Measurements from ENCODE around the gene S100A14. TPM values are rescaled to one million over a fixed set of nuclear protein-coding genes. Genes with fewer than 3 reads are reported as not detected.
A peak's percentile ranks its signal among the peaks of the same experiment; 100 is the strongest.

Gene S100A14
- polyA plus RNA-seq, 1 donor from 2014 or later, result not detected

DNA sequence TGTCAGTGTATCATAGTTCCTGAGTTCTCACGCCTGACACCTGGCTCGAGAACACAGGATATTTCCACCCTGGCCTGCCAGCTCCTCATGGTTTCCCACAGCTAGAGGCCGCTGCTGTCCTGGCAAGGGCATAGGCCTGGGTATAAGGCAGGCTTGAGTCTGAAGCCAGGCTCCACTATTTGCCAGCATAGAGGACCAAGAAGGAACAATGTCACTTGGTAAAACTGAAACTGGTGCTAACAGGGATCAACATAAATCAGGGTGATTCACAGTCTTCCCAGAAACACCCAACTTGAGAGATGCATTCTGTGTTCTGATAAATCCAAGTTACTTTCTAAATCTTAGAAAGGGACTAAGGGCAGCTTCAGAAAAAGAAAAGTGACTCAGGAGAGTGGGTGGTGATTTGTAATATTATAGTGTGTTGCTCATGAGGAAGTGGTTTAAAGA, 43.5 kb downstream of the S100A14 start:
- Histone ChIP-seq H3K9me2 (ENCODE audit: insufficient read depth, low read length) (no peaks in the 10 kb centered on the region), H3F3A (ENCODE audit: insufficient read depth, low read length, poor library complexity, severe bottlenecking) (no peaks in the 10 kb centered on the region), H4K20me1 (ENCODE audit: insufficient read depth) (no peaks in the 10 kb centered on the region), H3K27ac (ENCODE audit: low read length) (peak overlapping the region; percentile 53), H3K9me3 (ENCODE audit: low read length) (no peaks in the 10 kb centered on the region), H3K36me3 (ENCODE audit: insufficient read depth, low read length) (no peaks in the 10 kb centered on the region), H2AFZ (ENCODE audit: low read depth, low read length) (no peak overlapping the region), H3K79me2 (replicated peaks; ENCODE audit: insufficient read depth, low read length) (no peaks in the 10 kb centered on the region), H3K4me2 (ENCODE audit: low read length) (no peak overlapping the region), H3K9ac (ENCODE audit: low read length) (no peak overlapping the region), H3K27me3 (ENCODE audit: insufficient read depth, low read depth, low read length) (no peaks in the 10 kb centered on the region), H3K4me3 (ENCODE audit: low read length) (no peak overlapping the region)
- TF ChIP-seq RAD21 (conservative IDR thresholded peaks at IDR 0.05), result no peak
- TF ChIP-seq, protein P1, sequence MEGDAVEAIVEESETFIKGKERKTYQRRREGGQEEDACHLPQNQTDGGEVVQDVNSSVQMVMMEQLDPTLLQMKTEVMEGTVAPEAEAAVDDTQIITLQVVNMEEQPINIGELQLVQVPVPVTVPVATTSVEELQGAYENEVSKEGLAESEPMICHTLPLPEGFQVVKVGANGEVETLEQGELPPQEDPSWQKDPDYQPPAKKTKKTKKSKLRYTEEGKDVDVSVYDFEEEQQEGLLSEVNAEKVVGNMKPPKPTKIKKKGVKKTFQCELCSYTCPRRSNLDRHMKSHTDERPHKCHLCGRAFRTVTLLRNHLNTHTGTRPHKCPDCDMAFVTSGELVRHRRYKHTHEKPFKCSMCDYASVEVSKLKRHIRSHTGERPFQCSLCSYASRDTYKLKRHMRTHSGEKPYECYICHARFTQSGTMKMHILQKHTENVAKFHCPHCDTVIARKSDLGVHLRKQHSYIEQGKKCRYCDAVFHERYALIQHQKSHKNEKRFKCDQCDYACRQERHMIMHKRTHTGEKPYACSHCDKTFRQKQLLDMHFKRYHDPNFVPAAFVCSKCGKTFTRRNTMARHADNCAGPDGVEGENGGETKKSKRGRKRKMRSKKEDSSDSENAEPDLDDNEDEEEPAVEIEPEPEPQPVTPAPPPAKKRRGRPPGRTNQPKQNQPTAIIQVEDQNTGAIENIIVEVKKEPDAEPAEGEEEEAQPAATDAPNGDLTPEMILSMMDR (IDR thresholded peaks at IDR 0.05; ENCODE audit: poor library complexity, severe bottlenecking), result peak; percentile 27

DNA sequence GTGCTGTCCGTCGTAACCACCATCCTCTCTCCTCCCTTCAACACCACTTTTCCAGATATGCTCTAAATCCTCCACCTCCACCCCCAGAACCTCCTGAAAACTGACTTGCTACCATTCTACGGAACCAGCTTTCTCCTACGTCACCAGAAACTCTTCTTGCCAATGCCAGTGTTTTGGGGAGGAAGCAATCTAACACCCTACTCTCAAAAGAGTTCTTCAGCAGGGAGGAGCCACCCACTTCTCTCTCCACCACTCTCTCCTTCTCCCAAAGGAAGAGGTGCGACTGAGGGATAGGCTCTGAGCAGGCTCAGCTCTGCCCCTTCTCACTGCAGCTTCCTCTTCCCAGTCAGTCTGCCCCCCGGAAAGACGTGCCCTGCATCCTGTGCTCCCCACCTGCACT, 44.4 kb downstream of the S100A14 start:
- H3K9me2 ChIP-seq (ENCODE audit: insufficient read depth, low read length), result no peaks in the 10 kb centered on the region
- no peaks in the 10 kb centered on the region for H3K9me3 ChIP-seq (ENCODE audit: low read length)
- no peaks in the 10 kb centered on the region for H4K20me1 ChIP-seq (ENCODE audit: insufficient read depth)
- no peak overlapping the region for H3K9ac ChIP-seq (ENCODE audit: low read length)
- H3K27ac ChIP-seq (ENCODE audit: low read length), result no peak overlapping the region
- no peak overlapping the region for H3K4me2 ChIP-seq (ENCODE audit: low read length)
- H3K36me3 ChIP-seq (ENCODE audit: insufficient read depth, low read length), result no peaks in the 10 kb centered on the region
- H3F3A ChIP-seq (ENCODE audit: insufficient read depth, low read length, poor library complexity, severe bottlenecking), result no peaks in the 10 kb centered on the region
- H3K79me2 ChIP-seq (replicated peaks; ENCODE audit: insufficient read depth, low read length), result no peaks in the 10 kb centered on the region
- TF ChIP-seq EP300 (conservative IDR thresholded peaks at IDR 0.05; ENCODE audit: poor library complexity, severe bottlenecking) (no peak), MXI1 (conservative IDR thresholded peaks at IDR 0.05; ENCODE audit: poor library complexity, severe bottlenecking) (no peak)
- H3K27me3 ChIP-seq (ENCODE audit: insufficient read depth, low read depth, low read length), result no peaks in the 10 kb centered on the region
- H3K4me3 ChIP-seq (ENCODE audit: low read length), result no peak overlapping the region
- no peak overlapping the region for H2AFZ ChIP-seq (ENCODE audit: low read depth, low read length)

DNA sequence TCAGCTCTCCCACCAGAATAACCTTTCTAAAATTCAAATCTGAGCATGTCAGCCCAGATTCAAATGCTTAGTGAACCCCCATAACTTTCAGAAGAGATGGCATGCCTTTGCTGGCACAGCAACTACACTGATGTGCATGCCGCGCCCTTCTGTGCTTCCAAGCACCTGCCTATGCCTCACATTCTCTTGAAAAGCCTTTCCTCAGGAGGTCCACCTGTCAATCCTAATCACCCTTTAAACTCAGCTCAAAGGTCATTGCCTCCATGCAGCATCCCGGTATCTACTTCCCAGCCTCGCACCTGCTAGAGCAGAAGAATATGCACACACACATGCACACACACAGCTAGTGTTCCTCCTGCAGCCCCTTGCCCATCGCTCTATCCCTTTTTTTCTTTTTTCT, 45.3 kb downstream of the S100A14 start:
- no peak overlapping the region for H3K4me2 ChIP-seq (ENCODE audit: low read length)
- no peaks in the 10 kb centered on the region for H3K9me2 ChIP-seq (ENCODE audit: insufficient read depth, low read length)
- no peak overlapping the region for H3K4me3 ChIP-seq (ENCODE audit: low read length)
- H4K20me1 ChIP-seq (ENCODE audit: insufficient read depth), result no peaks in the 10 kb centered on the region
- no peaks in the 10 kb centered on the region for H3K27me3 ChIP-seq (ENCODE audit: insufficient read depth, low read depth, low read length)
- no peaks in the 10 kb centered on the region for H3K9me3 ChIP-seq (ENCODE audit: low read length)
- no peak overlapping the region for H2AFZ ChIP-seq (ENCODE audit: low read depth, low read length)
- no peaks in the 10 kb centered on the region for H3K79me2 ChIP-seq (replicated peaks; ENCODE audit: insufficient read depth, low read length)
- H3F3A ChIP-seq (ENCODE audit: insufficient read depth, low read length, poor library complexity, severe bottlenecking), result no peaks in the 10 kb centered on the region
- H3K36me3 ChIP-seq (ENCODE audit: insufficient read depth, low read length), result no peaks in the 10 kb centered on the region
- TF ChIP-seq EZH2 (IDR thresholded peaks at IDR 0.05; ENCODE audit: borderline replicate concordance, insufficient read depth, low read length, poor library complexity, severe bottlenecking), result no peak
- no peak for TF ChIP-seq MXI1 (conservative IDR thresholded peaks at IDR 0.05; ENCODE audit: poor library complexity, severe bottlenecking)
- TF ChIP-seq EP300 (conservative IDR thresholded peaks at IDR 0.05; ENCODE audit: poor library complexity, severe bottlenecking), result no peak
- TF ChIP-seq, protein P2, sequence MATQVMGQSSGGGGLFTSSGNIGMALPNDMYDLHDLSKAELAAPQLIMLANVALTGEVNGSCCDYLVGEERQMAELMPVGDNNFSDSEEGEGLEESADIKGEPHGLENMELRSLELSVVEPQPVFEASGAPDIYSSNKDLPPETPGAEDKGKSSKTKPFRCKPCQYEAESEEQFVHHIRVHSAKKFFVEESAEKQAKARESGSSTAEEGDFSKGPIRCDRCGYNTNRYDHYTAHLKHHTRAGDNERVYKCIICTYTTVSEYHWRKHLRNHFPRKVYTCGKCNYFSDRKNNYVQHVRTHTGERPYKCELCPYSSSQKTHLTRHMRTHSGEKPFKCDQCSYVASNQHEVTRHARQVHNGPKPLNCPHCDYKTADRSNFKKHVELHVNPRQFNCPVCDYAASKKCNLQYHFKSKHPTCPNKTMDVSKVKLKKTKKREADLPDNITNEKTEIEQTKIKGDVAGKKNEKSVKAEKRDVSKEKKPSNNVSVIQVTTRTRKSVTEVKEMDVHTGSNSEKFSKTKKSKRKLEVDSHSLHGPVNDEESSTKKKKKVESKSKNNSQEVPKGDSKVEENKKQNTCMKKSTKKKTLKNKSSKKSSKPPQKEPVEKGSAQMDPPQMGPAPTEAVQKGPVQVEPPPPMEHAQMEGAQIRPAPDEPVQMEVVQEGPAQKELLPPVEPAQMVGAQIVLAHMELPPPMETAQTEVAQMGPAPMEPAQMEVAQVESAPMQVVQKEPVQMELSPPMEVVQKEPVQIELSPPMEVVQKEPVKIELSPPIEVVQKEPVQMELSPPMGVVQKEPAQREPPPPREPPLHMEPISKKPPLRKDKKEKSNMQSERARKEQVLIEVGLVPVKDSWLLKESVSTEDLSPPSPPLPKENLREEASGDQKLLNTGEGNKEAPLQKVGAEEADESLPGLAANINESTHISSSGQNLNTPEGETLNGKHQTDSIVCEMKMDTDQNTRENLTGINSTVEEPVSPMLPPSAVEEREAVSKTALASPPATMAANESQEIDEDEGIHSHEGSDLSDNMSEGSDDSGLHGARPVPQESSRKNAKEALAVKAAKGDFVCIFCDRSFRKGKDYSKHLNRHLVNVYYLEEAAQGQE (IDR thresholded peaks at IDR 0.05; ENCODE audit: borderline replicate concordance), result no peak
- TF ChIP-seq, protein P1 (IDR thresholded peaks at IDR 0.05; ENCODE audit: poor library complexity, severe bottlenecking), result no peak
- no peak for TF ChIP-seq SMC3 (conservative IDR thresholded peaks at IDR 0.05; ENCODE audit: poor library complexity)
- no peak for TF ChIP-seq TAF1 (IDR thresholded peaks at IDR 0.05; ENCODE audit: low read depth)
- no peak for TF ChIP-seq RAD21 (conservative IDR thresholded peaks at IDR 0.05)
- no peak for TF ChIP-seq POLR2AphosphoS5 (IDR thresholded peaks at IDR 0.05)
- H3K27ac ChIP-seq (ENCODE audit: low read length), result no peak overlapping the region
- H3K9ac ChIP-seq (ENCODE audit: low read length), result no peak overlapping the region
